GM03348 (cell line): ENCODE results near the gene THRA.
A peak's percentile ranks its signal among the peaks of the same experiment; 100 is the strongest.

Experiments used
- DNase-seq: peaks from one replicate; pipeline ENCODE4 v3.0.0; 2012; ENCODE audit warnings: low spot score

THRA gene

DNA sequence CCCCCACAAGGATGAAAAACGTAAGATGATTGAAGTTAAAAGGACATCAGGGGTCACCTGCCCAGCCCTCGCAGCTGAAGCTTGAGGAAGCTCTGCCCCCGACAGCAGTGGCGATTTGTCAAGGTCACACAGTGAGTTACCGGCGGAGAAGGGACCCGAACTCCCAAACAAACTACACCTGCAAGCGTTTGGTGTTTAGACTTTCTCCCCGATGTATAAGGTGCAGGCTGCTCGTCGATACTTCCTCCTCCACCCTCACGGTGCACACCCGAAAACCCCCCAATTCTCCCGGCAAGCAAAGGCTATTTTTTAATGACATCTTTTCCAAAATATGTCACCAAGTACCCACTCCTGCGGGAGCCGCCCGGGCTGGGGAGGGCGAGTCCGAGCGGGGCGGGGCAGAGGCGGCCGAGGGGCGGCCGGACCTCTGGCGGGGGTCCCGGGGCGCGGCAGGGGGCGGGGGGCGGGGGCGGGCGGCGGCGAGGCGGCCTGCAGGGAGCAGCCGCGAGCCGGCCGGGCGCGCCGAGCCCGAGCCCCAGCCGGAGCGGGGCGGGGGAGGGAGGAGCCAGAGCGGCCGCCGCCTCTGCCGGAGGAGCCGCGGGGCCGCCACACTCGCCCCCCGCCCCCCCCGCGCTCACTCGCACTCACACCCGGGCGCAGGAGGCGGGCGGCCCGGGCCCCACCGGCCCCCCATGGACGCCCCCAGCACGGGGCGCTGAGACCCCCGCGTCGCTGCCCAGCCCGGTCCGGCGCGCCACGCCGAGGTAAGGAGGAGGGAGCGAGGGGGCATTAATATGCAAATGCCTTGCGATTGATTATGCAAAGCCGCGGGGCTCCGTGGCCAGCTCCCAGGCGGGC is at the start of gene THRA:
TSS of gene THRA (plus strand) at position 637 of the 858 bp plus-strand sequence. CDS start 11,524 bp downstream, outside the sequence.
- DNase-seq = peak; percentile 94

DNA sequence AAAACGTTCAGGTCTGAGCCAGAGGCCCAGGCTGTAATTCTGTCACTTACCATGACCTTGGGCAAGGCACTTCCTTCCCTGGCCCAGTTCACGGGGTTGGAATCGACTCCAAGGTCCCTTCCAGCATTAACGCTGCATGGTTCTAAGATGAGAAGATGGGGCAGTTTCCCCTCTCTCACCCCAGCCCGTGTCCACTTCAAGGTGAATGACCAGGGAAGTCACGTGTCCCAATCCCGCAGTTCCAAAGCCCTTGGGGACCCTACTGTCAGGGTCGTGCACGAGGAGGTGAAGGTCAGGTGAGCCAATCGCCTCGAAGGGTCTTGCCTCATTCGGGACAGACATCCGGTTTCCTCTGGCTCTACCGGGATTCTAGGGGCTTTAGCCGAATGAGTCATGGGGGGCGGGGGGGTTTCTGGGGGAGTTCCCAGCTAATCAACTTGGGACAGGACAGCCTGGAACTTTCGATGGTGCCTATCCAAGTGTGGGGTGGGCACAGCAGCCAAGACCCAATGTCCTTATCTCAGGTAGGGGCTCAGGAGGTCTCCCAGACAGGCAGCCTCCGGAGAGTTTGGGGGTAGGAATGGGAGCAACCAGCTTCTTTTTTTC is 48.3 kb upstream of the THRA start:
- DNase-seq = no peak

DNA sequence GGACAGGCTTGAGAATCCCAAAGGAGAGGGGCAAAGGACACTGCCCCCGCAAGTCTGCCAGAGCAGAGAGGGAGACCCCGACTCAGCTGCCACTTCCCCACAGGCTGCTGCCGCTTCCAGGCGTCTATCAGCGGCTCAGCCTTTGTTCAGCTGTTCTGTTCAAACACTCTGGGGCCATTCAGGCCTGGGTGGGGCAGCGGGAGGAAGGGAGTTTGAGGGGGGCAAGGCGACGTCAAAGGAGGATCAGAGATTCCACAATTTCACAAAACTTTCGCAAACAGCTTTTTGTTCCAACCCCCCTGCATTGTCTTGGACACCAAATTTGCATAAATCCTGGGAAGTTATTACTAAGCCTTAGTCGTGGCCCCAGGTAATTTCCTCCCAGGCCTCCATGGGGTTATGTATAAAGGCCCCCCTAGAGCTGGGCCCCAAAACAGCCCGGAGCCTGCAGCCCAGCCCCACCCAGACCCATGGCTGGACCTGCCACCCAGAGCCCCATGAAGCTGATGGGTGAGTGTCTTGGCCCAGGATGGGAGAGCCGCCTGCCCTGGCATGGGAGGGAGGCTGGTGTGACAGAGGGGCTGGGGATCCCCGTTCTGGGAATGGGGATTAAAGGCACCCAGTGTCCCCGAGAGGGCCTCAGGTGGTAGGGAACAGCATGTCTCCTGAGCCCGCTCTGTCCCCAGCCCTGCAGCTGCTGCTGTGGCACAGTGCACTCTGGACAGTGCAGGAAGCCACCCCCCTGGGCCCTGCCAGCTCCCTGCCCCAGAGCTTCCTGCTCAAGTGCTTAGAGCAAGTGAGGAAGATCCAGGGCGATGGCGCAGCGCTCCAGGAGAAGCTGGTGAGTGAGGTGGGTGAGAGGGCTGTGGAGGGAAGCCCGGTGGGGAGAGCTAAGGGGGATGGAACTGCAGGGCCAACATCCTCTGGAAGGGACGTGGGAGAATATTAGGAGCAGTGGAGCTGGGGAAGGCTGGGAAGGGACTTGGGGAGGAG is 47.5 kb upstream of the THRA start, which contains the start of gene CSF3:
TSS of gene CSF3 (plus strand) at position 436 of the 993 bp plus-strand sequence. CDS start at position 471, 35 bp downstream.
- DNase-seq = no peak

- DNase-seq = no peak
Measured at GRCh38 chr17:40015998-40016985, 46.5 kb upstream of the THRA start.

DNA sequence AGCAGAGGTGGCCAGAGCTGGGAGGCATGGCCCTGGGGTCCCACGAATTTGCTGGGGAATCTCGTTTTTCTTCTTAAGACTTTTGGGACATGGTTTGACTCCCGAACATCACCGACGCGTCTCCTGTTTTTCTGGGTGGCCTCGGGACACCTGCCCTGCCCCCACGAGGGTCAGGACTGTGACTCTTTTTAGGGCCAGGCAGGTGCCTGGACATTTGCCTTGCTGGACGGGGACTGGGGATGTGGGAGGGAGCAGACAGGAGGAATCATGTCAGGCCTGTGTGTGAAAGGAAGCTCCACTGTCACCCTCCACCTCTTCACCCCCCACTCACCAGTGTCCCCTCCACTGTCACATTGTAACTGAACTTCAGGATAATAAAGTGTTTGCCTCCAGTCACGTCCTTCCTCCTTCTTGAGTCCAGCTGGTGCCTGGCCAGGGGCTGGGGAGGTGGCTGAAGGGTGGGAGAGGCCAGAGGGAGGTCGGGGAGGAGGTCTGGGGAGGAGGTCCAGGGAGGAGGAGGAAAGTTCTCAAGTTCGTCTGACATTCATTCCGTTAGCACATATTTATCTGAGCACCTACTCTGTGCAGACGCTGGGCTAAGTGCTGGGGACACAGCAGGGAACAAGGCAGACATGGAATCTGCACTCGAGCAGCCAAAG is 45.2 kb upstream of the THRA start:
- DNase-seq = no peak

DNA sequence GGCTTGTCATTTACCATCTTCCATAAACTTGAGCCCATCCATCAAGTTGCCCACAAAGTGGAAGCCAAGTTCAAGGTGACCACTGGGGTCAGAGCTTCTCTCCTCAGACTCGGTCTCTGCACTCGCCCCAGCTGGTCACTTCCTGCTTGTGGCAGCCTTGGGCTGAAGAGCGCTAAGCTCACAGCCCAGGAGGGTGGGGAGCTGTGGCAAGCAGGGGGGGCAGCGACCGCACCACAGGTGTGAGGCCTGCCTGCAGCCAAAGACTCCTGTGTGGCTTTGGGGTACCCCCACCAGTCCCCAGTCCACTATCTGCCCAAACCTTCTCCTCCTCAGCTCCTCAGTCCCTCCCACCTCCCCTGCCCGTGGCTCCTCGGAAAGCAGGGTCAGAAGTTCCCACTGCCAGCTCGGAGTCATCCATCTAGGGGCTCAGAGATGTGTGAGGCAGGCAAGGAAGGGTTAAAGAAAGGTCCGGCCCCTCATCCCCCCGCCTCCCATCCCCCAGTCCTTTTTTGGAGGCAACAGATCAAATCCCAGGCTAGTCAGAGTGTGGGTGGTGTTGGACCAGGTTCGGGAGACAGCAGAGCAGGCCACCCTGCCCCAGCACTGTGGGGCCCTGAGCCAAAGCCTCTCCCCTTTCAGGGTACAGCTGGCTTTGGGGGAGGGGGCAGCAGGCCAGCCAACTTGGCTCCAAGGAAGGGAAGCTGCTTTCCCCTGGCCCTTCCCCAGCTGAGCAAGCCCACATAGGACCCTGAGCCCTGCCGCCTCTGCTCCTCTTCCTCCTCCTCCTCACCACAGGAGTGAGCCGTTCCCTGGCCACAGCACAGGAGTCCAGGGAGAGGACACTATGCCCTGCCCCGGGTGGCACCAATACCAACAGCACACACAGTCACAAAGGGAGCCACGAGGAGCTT is 44.3 kb upstream of the THRA start:
- DNase-seq = peak; percentile 59

DNA sequence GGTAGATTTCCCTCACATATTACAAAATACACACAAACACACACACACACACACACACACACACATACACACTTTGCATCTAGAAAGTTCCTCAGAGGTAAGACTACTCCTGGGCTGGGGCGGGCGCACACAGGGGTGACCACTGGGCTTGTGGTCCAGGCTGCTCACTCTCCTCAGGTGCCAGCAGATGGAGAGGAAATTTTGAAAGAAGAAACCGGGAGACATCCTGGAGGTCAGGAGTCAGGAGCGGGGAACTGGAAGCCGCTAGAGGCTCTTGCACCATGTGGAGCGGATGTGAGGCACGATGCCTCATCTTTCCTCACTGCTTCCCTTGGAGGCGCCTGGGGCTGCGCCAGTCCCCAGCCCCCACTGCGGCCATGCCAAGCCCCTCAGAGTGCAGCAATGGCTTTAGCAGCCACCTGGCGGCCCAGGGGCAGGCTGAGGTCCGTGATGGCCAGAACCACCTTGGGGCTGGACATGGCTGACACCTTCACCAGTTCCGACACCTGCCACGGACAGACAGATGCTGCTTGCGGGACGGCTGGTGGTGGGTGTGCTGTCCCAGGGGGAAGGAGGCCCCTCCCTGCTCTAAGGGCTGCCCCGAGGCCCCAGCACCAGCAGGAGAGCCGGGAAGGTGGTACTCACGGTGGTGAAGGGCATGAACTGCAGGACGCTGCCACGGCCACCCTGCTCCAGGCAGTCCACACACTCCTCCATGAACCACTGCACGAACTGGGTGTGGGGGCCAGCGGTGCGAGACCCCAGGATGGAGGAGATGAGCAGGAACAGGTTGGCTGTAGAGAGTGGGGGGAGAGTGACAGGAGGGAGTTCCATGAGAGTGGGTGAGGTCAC is 43.4 kb upstream of the THRA start:
- peak; percentile 82 for DNase-seq

- no peak for DNase-seq
Measured at GRCh38 chr17:40020146-40020545, 42.6 kb upstream of the THRA start.

DNA sequence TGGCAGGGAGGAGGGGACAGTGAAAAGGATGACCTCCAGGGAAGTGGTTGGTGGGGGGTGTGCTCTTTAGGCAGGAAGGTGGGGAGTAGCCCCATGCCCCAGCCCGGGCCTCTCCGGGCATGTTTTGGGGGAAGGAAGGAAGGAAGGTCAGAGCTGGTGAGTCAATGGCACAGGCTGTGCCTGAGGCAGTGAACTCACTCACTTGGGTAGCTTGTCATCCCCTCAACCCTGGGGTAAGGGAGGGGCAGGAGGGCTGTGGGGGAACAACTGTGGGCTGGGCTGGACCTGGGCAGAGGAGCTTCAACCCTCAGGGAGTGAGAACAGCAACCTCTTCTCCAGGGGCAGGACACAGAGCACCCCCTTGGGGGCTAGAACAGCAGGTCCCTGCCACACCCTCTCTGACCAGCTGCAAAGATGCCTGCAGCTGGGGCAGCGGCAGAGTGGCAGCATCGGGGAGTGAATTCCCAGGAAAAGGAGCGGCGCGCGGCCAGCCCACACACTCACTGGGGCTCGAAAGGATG is 41.3 kb upstream of the THRA start:
- peak; percentile 78 for DNase-seq

DNA sequence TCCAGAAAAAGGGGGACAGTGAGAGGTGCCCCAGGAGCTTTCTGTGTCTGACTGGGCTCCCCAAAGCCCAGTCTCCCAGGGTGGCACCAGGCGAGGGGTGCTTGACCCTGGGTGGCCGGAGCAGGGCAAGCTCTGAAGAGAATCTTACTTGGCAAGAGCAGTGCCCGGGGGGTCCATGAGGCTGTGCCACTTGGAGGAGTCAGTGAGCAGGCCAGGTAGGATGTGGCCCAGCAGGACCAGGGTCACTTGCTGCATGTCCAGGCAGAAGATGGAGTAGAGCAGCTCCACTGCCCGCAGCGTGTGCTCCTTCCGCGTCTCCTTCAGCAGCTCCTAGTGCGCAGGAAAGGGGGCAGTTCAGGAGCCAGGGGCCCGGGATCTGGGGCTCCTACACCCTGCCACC is 40.3 kb upstream of the THRA start:
- DNase-seq = no peak

DNA sequence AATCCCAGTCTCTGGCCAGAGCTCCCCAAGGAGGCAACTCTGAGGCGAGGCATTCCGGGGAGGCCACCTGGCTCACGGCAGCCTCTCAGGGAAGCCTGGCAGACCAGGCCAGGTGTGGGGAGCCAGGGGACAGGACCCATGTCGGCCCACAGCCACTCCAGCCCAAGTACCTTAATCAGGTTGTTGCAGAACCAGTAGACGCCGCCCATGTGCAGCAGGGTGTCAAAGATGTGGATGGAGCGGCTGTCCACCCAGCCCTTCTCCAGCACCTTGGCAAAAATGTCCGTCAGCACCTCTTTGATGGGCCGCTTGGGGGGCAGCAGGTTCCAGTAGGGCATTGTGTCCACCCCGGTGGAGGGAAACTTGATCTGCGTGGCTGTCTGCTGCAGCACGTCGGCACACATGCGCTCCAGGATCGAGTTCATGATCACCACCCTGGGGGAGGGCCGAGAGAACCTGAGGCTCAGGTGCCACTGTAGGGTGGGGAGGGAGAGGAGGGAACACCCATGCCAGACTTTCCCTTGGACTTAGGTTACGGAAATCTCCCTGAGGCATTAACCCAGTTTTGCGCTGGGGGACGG is 39.7 kb upstream of the THRA start:
- no peak for DNase-seq

GRCh38 chr17:40023590-40024292 is 39.0 kb upstream of the THRA start:
- DNase-seq = no peak

- peak; percentile 6 for DNase-seq
Measured at GRCh38 chr17:40024901-40025300, 37.9 kb upstream of the THRA start.

DNA sequence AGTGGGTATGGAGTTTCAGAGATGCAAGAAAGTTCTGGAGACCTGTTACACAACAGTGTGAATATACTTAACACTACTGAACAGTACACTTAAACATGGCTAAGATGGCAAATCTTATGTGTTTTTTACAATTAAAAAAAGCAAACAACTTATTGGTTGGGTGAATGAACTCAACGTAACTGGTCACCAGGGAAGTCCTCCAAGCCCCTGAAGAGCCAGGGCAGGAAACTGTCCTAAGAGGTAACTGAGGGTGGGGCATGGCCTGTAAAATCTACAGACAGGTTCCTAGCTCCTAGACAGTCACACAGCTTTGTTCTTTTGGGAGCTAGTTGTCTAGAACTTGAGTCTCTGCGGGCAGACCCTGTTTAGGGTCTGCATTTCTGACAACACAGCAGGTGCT is 37.2 kb upstream of the THRA start:
- no peak for DNase-seq

DNA sequence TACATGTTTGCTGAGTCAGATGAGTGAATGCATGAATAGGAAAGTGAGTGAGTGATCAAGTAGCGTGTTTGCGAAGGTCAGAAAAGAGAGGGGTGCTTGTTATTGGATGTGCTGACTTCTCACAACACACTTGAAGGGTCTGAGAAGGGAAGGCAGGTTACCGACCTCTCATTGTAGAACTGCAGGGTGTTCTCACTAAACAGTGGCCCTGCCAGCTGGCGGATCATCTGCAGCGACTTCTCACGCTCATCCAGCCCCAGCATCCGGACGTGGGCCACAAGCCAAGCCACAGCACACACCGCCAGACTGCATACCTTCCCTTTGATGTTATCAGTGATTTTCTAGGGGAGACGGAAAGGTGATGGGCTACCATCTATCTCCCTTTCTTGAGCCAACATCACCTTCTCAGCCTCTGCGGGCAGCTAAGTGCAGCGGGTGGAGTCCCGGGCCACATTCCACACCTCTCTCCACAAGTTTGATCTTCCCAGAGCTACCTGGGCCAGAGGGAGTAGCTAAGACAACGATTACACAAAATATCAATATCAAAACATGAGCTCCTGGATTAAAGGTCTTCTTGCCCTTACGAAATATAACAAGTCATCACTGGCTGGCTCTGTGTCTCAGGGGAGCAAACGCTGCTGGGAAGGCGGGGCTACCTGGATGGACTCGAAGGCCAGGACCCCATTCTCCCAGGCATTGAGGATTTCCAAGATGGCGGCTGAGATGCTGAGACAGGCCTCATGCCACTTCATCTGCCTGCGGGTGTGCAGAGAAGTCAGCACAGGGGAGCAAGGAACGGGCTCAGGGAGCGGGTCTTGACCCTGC is 36.6 kb upstream of the THRA start:
- DNase-seq = peak; percentile 2
